Stimulated activated naive CD8-positive, alpha-beta T cell treated with anti-CD3 and anti-CD28 coated beads, Interleukin-15, Interleukin-2, amounts not matched to agents 100 ng/mL and 50 ng/mL, for 24 hours (primary cell): ENCODE data around the gene XXYLT1.
"Not testable (repeated sequence)": the region's sequence is repeated elsewhere in the genome, so short reads cannot be mapped to it uniquely, and the experiment has no call there.

ENCODE experiments used
- H3K27ac Mint-ChIP-seq: one replicate; pipeline ENCODE4 v1.8.0; 2021; ENCODE audit warnings: mild to moderate bottlenecking, mixed read lengths
- H3K27me3 Mint-ChIP-seq: one replicate; pipeline ENCODE4 v1.8.0; 2021; ENCODE audit warnings: mixed read lengths
- H3K36me3 Mint-ChIP-seq: one replicate; pipeline ENCODE4 v1.8.0; 2021; ENCODE audit warnings: low read depth, mixed read lengths
- H3K4me1 Mint-ChIP-seq: one replicate; pipeline ENCODE4 v1.8.0; 2021; ENCODE audit warnings: low read depth, mixed read lengths
- H3K4me3 Mint-ChIP-seq: one replicate; pipeline ENCODE4 v1.8.0; 2021; ENCODE audit warnings: mild to moderate bottlenecking, mixed read lengths
- H3K9me3 Mint-ChIP-seq: one replicate; pipeline ENCODE4 v1.8.0; 2021; ENCODE audit warnings: mixed read lengths

Gene XXYLT1, protein sequence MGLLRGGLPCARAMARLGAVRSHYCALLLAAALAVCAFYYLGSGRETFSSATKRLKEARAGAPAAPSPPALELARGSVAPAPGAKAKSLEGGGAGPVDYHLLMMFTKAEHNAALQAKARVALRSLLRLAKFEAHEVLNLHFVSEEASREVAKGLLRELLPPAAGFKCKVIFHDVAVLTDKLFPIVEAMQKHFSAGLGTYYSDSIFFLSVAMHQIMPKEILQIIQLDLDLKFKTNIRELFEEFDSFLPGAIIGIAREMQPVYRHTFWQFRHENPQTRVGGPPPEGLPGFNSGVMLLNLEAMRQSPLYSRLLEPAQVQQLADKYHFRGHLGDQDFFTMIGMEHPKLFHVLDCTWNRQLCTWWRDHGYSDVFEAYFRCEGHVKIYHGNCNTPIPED

DNA sequence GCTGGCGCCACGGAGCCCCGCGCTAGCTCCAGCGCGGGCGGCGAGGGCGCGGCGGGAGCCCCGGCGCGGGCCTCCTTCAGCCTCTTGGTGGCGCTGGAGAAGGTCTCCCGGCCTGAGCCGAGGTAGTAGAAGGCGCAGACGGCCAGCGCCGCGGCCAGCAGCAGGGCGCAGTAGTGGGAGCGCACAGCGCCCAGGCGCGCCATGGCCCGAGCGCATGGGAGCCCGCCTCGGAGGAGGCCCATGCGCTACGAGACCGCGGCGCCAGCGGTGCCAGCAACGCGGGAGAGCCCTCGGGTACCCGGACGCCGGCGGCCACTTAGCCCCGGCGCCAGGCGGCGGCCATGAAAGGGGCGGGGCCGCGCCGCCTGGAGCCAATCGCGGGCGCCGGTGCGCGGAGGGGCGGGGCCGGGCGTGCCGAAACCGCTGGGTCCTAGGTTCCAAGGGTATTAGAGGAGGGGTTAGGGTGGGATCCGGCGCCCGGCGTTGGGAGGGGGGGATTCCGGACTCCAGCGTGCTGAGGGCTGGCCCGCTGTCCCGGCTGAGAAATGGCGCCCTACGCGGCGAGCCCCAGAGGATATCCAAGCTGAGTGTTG lies at the start of gene XXYLT1:
TSS of gene XXYLT1 (minus strand) at position 343 of the 593 bp plus-strand sequence. CDS start at position 242, 101 bp downstream.
- Mint-ChIP-seq H3K9me3 (no peaks in the 10 kb centered on the region), H3K27me3 (no peaks in the 10 kb centered on the region), H3K36me3 (peaks cover 11% of the 10 kb centered on the region), H3K27ac (peak within 1 kb of the TSS; percentile 85), H3K4me3 (peak within 1 kb of the TSS; percentile 90), H3K4me1 (peaks cover 20% of the 10 kb centered on the region)

DNA sequence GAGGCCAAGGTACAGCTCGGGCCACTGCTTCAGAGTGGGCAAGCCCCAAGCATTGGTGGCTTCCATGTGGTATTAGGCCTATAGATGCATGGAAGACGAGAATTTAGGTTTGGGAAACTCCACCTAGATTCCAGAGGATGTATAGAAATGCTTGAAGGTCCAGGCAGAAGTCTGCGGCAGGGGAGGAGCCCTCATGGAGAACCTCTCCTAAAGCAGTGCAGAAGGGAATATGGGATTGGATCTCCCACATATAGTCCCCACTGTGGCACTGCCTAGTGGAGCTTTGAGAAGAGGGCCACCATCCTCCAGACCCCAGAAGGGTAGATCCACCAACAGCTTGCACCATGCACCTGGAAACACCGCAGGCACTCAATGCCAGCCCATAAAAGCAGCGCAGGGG lies 48.1 kb upstream of the XXYLT1 start:
- peaks cover 52% of the 10 kb centered on the region for H3K36me3 Mint-ChIP-seq
- H3K27ac Mint-ChIP-seq: no peak overlapping the region
- H3K4me3 Mint-ChIP-seq: no peak overlapping the region
- no peaks in the 10 kb centered on the region for H3K4me1 Mint-ChIP-seq
- H3K27me3 Mint-ChIP-seq: no peaks in the 10 kb centered on the region
- H3K9me3 Mint-ChIP-seq: peaks cover 4% of the 10 kb centered on the region

DNA sequence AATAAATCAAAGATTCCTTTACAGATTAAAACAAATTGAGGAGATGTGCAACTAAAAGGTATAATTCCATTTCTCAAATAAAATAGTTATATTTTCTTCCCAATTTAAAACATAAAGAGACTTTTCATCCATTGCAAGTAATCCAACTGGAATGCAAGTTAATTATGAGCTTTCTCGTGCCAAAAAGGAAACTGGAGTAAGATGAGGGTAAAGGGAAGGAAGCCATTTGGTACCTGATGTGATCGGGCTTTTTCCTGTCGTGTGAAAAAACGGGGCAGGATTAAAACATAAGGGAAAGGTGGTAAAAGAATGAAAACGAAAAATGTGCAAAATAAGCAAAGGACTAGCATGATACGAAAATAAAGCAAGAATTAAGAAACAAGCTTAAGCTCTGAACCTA lies 41.8 kb upstream of the XXYLT1 start:
- H3K27ac Mint-ChIP-seq: no peak overlapping the region

DNA sequence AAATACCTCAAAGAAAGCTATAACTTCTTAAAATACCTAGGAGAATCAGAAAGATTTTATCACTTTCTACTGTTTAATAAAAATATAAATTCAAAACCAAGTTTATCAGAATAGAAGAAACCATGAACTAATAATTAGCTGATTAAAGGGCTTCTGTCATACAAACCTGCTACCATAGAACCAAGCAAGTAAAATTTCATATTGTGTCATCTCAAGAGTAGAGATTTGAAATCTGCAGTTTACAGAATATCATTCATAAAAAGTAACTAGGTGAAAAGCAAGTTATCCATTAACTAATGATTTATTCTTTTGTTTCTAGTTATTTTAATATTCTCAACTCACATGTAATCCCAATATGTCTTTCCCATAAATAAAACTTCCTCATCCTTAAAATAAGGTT lies 36.8 kb upstream of the XXYLT1 start:
- no peaks in the 10 kb centered on the region for H3K27me3 Mint-ChIP-seq
- peaks cover 17% of the 10 kb centered on the region for H3K36me3 Mint-ChIP-seq
- no peaks in the 10 kb centered on the region for H3K4me1 Mint-ChIP-seq
- H3K27ac Mint-ChIP-seq: no peak overlapping the region
- H3K9me3 Mint-ChIP-seq: no peaks in the 10 kb centered on the region
- no peak overlapping the region for H3K4me3 Mint-ChIP-seq

More for the DNA sequence above, 41.8 kb upstream of the XXYLT1 start:
- Mint-ChIP-seq H3K27me3 (no peaks in the 10 kb centered on the region), H3K4me1 (no peaks in the 10 kb centered on the region), H3K9me3 (no peaks in the 10 kb centered on the region), H3K4me3 (no peak overlapping the region), H3K36me3 (peaks cover 10% of the 10 kb centered on the region)

DNA sequence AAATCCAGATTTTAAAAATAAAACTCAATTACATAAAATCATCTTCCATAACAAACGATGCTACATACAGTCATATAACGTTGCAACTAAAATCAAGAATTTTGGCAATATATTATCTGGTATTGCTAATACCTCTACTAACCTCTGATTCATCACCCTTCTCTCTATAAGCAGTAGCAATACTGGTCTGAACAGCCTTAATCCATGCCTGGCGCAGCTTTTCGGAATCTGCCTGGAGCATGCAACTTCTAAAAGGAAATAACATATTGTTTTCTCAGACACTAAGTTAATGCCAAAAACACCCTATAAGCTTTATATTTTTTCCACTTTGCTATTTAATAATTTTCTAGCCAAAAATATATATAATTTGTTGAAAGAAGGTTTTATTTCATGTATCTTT lies 35.4 kb upstream of the XXYLT1 start:
- Mint-ChIP-seq H3K36me3 (peaks cover 27% of the 10 kb centered on the region), H3K4me1 (no peaks in the 10 kb centered on the region), H3K9me3 (no peaks in the 10 kb centered on the region), H3K27ac (no peak overlapping the region), H3K4me3 (no peak overlapping the region), H3K27me3 (no peaks in the 10 kb centered on the region)

DNA sequence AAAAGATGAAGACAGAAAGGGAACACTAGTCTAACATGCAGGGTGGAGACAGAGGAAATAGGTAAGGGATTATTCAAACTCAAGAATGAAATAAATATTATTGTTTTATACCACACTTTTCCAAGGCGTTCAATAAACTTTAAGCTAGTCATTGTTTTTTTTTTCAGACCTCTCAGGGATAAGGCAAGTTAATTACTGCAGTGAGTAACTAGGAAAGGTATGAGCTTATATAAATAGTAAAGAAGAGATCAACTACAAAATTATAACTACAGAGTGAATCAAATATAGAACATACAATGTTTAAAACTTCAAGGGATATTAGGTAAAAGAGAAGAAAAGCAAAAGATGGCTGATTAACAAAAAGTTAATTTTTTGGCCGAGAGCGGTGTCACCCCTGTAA lies 31.5 kb upstream of the XXYLT1 start:
- no peaks in the 10 kb centered on the region for H3K27me3 Mint-ChIP-seq
- no peaks in the 10 kb centered on the region for H3K4me1 Mint-ChIP-seq
- H3K36me3 Mint-ChIP-seq: peaks cover 35% of the 10 kb centered on the region
- no peak overlapping the region for H3K27ac Mint-ChIP-seq
- H3K4me3 Mint-ChIP-seq: no peak overlapping the region
- H3K9me3 Mint-ChIP-seq: no peaks in the 10 kb centered on the region

DNA sequence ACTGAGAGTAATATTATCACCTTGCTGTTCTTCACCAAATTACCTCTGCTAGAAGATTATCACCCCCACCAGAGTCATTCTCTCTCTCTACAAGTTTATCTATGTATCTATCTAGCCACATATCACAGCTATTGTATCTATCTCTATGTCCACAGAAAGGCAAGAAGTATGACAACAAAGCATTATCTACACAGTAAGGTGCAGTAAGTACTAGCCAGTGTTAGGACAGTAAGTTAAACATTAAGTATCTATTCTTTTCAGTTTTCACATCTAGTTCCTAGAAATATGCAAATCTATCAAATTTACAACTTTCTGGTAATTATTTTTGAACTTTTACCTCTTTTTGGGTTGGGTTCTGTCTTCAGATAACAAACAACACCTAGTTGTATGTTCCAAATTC lies 26.5 kb upstream of the XXYLT1 start:
- H3K36me3 Mint-ChIP-seq: peaks cover 39% of the 10 kb centered on the region

DNA sequence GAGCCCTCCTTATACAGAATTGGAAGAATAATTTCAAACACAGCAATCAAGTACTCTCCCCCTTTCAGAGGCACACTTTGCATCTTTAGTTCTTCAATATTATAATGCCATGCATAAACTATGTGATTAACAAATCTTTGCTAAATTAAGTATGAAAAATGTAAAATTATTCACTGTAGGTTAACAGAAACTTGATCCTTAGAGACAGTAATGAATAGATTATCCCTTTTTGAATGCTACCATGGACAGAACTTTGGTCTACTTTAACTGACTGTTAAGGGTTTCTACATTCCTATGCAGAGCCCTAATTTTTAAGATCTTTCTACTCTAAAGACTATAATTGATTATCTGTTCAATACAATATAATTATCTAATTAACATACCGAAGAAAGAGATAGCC lies 25.7 kb upstream of the XXYLT1 start:
- Mint-ChIP-seq H3K36me3 (peaks cover 41% of the 10 kb centered on the region), H3K4me1 (no peaks in the 10 kb centered on the region), H3K4me3 (no peak overlapping the region), H3K9me3 (no peaks in the 10 kb centered on the region), H3K27ac (no peak overlapping the region), H3K27me3 (no peaks in the 10 kb centered on the region)

More for the DNA sequence above, 26.5 kb upstream of the XXYLT1 start:
- Mint-ChIP-seq H3K9me3 (no peaks in the 10 kb centered on the region), H3K4me3 (no peak overlapping the region), H3K27ac (peak overlapping the region; percentile 22), H3K27me3 (no peaks in the 10 kb centered on the region), H3K4me1 (no peaks in the 10 kb centered on the region)

DNA sequence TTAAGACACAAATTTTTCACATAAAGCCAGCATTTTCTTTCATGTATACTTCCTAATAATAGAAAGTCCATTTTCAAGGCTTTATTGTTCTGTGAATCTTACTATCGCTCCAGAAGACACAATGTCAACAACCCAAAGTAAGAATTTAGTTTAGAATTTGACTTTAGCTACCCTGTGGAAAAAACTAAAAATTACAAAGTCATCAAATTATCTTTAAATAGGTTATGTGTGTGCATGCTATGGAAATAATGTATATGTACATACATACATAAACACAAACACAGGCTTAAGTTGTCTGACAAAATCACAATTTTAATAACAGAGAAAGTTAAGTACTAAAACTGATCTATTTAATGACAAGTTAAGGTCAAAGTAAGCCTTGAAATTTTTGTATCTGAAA lies 20.2 kb upstream of the XXYLT1 start:
- Mint-ChIP-seq H3K36me3 (peaks cover 46% of the 10 kb centered on the region), H3K4me1 (no peaks in the 10 kb centered on the region), H3K4me3 (no peak overlapping the region)

DNA sequence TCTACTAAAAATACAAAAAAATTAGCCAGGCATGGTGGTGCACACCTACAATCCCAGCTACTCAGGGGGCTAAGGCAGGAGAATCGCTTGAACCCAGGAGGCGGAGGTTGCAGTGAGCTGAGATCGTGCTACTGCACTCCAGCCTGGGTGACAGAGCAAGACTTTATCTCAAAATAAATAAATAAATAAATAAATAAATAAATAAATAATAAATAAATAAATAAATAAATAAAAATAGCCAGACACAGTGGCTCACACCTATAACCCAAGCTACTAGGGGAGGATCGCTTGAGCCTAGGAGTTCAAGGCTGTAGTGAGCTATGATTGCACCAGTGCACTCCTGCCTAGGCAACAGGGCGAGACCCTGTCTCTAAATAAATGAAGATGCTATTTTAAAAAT lies 19.7 kb upstream of the XXYLT1 start:
- not testable (repeated sequence) for H3K4me3 Mint-ChIP-seq, H3K27ac Mint-ChIP-seq, H3K9me3 Mint-ChIP-seq, H3K4me1 Mint-ChIP-seq, H3K27me3 Mint-ChIP-seq
- peaks cover 46% of the 10 kb centered on the region for H3K36me3 Mint-ChIP-seq

More for the DNA sequence above, 20.2 kb upstream of the XXYLT1 start:
- H3K27me3 Mint-ChIP-seq: no peaks in the 10 kb centered on the region
- H3K9me3 Mint-ChIP-seq: no peaks in the 10 kb centered on the region
- no peak overlapping the region for H3K27ac Mint-ChIP-seq

DNA sequence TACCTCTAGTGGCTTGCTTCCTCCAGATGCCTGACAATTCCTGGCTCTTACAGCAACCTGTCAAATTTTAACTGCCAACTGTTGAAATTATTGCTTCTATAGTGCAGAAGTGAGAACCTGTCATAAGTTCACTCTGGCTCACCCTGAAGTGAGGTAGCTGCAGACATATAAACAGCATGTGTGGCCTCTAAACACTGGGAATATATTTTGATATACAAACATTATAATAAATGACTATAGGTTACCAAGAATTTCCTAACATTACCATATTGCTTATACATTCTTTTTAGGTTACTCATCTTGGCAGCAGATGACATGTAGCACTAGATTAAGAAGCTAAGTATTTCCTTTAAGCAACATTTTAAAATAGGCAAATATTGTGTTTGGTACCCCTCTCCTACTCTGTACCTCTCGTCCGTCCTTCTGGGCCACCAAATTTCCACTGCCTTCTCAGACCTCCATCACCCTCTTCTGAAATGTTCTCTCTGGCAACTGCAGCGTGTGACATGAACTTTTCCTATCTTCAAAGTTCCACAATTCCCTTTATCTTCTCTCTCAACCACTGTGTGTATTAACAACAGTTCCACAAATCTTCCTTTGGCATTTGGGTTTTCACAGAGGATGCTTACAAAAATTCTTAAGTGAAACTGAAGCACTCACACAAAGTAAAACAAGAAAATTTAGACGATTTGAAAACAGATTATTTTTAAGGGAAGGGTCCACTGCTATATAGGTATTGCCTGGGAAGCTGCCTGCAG lies 15.3 kb upstream of the XXYLT1 start:
- peaks cover 6% of the 10 kb centered on the region for H3K4me1 Mint-ChIP-seq

DNA sequence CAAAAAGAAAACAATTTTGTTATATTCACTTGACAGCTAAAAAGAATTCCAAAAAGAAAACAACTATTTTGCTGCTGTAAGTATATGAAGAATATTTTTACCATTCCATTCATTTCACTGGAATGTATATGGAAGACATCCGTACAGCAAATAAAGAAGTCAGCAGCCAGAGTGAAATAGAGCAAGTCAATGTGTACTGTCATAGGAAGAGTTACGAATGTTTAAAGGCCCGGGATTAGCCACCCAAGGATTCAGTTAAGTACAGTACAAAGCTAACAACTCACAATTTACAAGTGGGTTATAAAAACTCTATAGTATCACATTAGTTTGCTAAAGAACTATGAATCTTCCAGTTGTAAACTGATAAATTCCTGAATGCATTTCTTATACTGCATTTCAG lies 14.4 kb upstream of the XXYLT1 start:
- H3K27ac Mint-ChIP-seq: no peak overlapping the region
- peaks cover 6% of the 10 kb centered on the region for H3K4me1 Mint-ChIP-seq
- peaks cover 40% of the 10 kb centered on the region for H3K36me3 Mint-ChIP-seq
- H3K4me3 Mint-ChIP-seq: no peak overlapping the region
- no peaks in the 10 kb centered on the region for H3K27me3 Mint-ChIP-seq
- no peaks in the 10 kb centered on the region for H3K9me3 Mint-ChIP-seq

More for the DNA sequence above, 15.3 kb upstream of the XXYLT1 start:
- Mint-ChIP-seq H3K9me3 (no peaks in the 10 kb centered on the region), H3K36me3 (peaks cover 40% of the 10 kb centered on the region), H3K4me3 (no peak overlapping the region), H3K27me3 (no peaks in the 10 kb centered on the region), H3K27ac (no peak overlapping the region)

DNA sequence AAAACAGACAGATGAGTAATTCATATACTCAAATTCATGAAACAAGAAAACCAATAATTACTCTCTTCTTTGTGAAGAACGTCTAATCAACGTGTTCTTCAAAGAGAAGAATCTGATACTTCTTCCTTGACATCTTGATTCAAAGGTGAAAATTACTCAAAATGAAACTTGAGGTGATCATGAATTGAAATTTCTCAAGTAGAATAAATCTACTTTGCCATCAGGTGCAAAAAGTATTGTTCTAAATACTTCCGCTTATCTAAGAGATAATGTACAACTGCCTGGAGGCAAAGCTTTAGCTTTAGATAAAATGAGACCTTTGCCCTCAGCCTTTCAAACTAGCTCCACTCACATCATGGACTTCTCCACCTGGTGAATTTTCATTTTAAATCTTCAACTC lies 13.9 kb upstream of the XXYLT1 start:
- H3K27ac Mint-ChIP-seq: no peak overlapping the region
- no peaks in the 10 kb centered on the region for H3K27me3 Mint-ChIP-seq
- H3K9me3 Mint-ChIP-seq: no peaks in the 10 kb centered on the region
- peaks cover 38% of the 10 kb centered on the region for H3K36me3 Mint-ChIP-seq
- peaks cover 6% of the 10 kb centered on the region for H3K4me1 Mint-ChIP-seq
- H3K4me3 Mint-ChIP-seq: no peak overlapping the region

DNA sequence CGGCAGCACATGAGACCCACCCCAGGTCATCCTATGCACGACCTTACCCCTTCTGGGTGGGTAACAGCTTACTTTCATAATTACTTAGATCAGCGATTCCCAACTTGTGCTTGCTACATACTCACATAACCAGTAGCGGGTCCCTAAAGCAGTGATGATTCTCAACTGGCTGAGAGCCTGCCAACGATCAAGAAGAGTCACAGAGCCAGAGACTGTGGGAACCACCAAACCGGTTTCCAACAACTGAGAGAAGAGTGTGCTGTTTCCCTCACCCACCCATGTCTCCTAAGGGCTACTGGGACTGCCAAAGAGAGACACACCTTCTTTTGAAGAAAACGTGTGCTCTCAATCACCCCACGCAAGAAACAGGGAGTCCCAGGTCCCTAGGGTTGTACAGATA lies 12.0 kb upstream of the XXYLT1 start:
- Mint-ChIP-seq H3K4me1 (peaks cover 6% of the 10 kb centered on the region), H3K36me3 (peaks cover 31% of the 10 kb centered on the region), H3K27me3 (no peaks in the 10 kb centered on the region), H3K4me3 (no peak overlapping the region), H3K9me3 (no peaks in the 10 kb centered on the region), H3K27ac (no peak overlapping the region)

DNA sequence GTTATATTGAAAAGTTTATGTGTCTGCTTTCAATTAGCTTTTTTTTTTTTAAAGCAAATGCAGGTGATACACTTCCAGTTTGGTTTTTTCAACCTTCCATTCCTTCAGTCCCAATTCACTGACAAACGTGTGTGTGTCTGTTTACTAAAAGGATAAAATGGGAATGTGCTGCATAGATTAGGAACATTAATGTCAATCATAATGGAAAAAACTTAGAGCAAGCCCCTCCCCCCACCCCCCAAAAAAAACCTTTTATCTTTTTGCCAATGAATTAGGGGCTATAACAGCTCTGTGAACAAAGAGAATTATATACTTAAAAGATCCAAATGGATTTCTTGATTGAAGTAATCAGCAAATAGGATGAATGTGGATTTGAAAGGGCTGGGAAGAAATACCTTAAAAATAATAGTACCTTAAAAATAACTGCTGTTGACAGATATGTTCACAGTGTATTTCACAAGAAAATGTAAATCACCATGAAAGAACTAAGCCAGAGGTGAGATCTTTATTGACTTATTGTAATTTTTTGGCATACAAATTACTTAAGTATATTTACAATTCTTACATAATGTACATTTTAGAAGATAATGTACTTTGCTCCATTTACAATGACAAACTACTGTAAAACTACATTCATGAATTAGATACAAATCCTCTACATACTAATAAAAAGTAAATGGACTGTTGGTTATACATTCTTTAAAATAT lies 3.5 kb upstream of the XXYLT1 start:
- H3K27me3 Mint-ChIP-seq: no peaks in the 10 kb centered on the region
- no peaks in the 10 kb centered on the region for H3K9me3 Mint-ChIP-seq
- no peak overlapping the region for H3K27ac Mint-ChIP-seq
- H3K36me3 Mint-ChIP-seq: peaks cover 5% of the 10 kb centered on the region
- H3K4me1 Mint-ChIP-seq: peaks cover 12% of the 10 kb centered on the region
- no peak overlapping the region for H3K4me3 Mint-ChIP-seq
